Chondrocyte (in vitro differentiated cells): Measurements from ENCODE around the gene CALY. TPM values are rescaled to one million over a fixed set of nuclear protein-coding genes. Genes with fewer than 3 reads are reported as not detected.

ENCODE experiments used
- DNase-seq: peaks from one replicate; pipeline ENCODE4 v3.0.0; 2021; ENCODE audit warnings: mixed read lengths, low spot score
- H3K27ac Mint-ChIP-seq: one replicate; pipeline ENCODE4 v1.8.0; 2021; ENCODE audit warnings: mild to moderate bottlenecking, moderate library complexity, mixed read lengths; ENCODE audit not compliant: unreplicated experiment
- H3K27me3 Mint-ChIP-seq: 2 replicates; pipeline ENCODE4 v1.8.0; 2021; ENCODE audit warnings: low read depth, mixed read lengths
- H3K36me3 Mint-ChIP-seq: 2 replicates; pipeline ENCODE4 v1.8.0; 2021; ENCODE audit warnings: low read depth, mixed read lengths
- H3K4me1 Mint-ChIP-seq: 2 replicates; pipeline ENCODE4 v1.8.0; 2021; ENCODE audit warnings: low read depth, mild to moderate bottlenecking, mixed read lengths
- H3K4me3 Mint-ChIP-seq: one replicate; pipeline ENCODE4 v1.8.0; 2021; ENCODE audit warnings: mild to moderate bottlenecking, moderate library complexity, mixed read lengths; ENCODE audit not compliant: unreplicated experiment
- H3K9me3 Mint-ChIP-seq: 2 replicates; pipeline ENCODE4 v1.8.0; 2021; ENCODE audit warnings: low read depth, mixed read lengths
- CTCF ChIP-seq: fragments of 200-600 bp; sonication (generic); IDR thresholded peaks from 2 replicates; pipeline ENCODE4 v1.5.0; 2021; ENCODE audit warnings: antibody characterized with exemption, mild to moderate bottlenecking, moderate library complexity
- total RNA-seq: library from RNA; stranded (reverse); gene quantifications from 3 replicates; pipeline ENCODE4 v1.2.1, GENCODE V29; 2021

Gene CALY
- total RNA-seq, 1 donor from 2014 or later, result 8.9 TPM

GRCh38 chr10:133294189-133294588 is 42.5 kb downstream of the CALY start:
- H3K9me3 Mint-ChIP-seq, result no peaks in the 10 kb centered on the region
- H3K4me3 Mint-ChIP-seq, result no peak overlapping the region
- no peaks in the 10 kb centered on the region for H3K27me3 Mint-ChIP-seq
- no peak for DNase-seq
- no peaks in the 10 kb centered on the region for H3K4me1 Mint-ChIP-seq
- H3K36me3 Mint-ChIP-seq, result peaks cover 37% of the 10 kb centered on the region
- H3K27ac Mint-ChIP-seq, result no peak overlapping the region
- TF ChIP-seq CTCF, result no peak

GRCh38 chr10:133293810-133294119 is 42.9 kb downstream of the CALY start:
- Mint-ChIP-seq H3K36me3 (peaks cover 37% of the 10 kb centered on the region), H3K4me3 (no peak overlapping the region), H3K9me3 (no peaks in the 10 kb centered on the region), H3K27me3 (no peaks in the 10 kb centered on the region), H3K4me1 (no peaks in the 10 kb centered on the region), H3K27ac (no peak overlapping the region)
- no peak for TF ChIP-seq CTCF
- no peak for DNase-seq

- no peak overlapping the region for H3K4me3 Mint-ChIP-seq
- no peaks in the 10 kb centered on the region for H3K9me3 Mint-ChIP-seq
- no peak for TF ChIP-seq CTCF
- H3K36me3 Mint-ChIP-seq, result peaks cover 35% of the 10 kb centered on the region
- no peaks in the 10 kb centered on the region for H3K27me3 Mint-ChIP-seq
- no peaks in the 10 kb centered on the region for H3K4me1 Mint-ChIP-seq
- no peak for DNase-seq
- no peak overlapping the region for H3K27ac Mint-ChIP-seq
Measured at GRCh38 chr10:133292919-133293809, 43.5 kb downstream of the CALY start.

- Mint-ChIP-seq H3K4me3 (no peak overlapping the region), H3K27ac (no peak overlapping the region), H3K9me3 (no peaks in the 10 kb centered on the region), H3K27me3 (no peaks in the 10 kb centered on the region), H3K36me3 (peaks cover 44% of the 10 kb centered on the region), H3K4me1 (no peaks in the 10 kb centered on the region)
- DNase-seq, result no peak
- no peak for TF ChIP-seq CTCF
Measured at GRCh38 chr10:133289761-133290160, 46.9 kb downstream of the CALY start.

GRCh38 chr10:133287832-133288500 is 48.7 kb downstream of the CALY start:
- H3K27ac Mint-ChIP-seq, result no peak overlapping the region
- no peaks in the 10 kb centered on the region for H3K27me3 Mint-ChIP-seq
- DNase-seq, result no peak
- no peaks in the 10 kb centered on the region for H3K4me1 Mint-ChIP-seq
- TF ChIP-seq CTCF, result no peak
- H3K4me3 Mint-ChIP-seq, result no peak overlapping the region
- no peaks in the 10 kb centered on the region for H3K9me3 Mint-ChIP-seq
- peaks cover 50% of the 10 kb centered on the region for H3K36me3 Mint-ChIP-seq
